Raji (cell line): ENCODE data around the gene LDLRAD4.

Source experiments
- POLR2A ChIP-seq: IDR thresholded peaks from 2 replicates; pipeline ENCODE4 v1.6.1; 2011; ENCODE audit warnings: low read depth, low read length, control low read depth; ENCODE audit not compliant: insufficient read depth

The LDLRAD4 gene

GRCh38 chr18:13526519-13526918 lies 308.0 kb downstream of the LDLRAD4 start:
- no peak for TF ChIP-seq POLR2A

- TF ChIP-seq POLR2A: no peak
Observed at GRCh38 chr18:13527256-13527655, 308.7 kb downstream of the LDLRAD4 start.

- no peak for TF ChIP-seq POLR2A
Observed at GRCh38 chr18:13527730-13528129, 309.2 kb downstream of the LDLRAD4 start.

DNA sequence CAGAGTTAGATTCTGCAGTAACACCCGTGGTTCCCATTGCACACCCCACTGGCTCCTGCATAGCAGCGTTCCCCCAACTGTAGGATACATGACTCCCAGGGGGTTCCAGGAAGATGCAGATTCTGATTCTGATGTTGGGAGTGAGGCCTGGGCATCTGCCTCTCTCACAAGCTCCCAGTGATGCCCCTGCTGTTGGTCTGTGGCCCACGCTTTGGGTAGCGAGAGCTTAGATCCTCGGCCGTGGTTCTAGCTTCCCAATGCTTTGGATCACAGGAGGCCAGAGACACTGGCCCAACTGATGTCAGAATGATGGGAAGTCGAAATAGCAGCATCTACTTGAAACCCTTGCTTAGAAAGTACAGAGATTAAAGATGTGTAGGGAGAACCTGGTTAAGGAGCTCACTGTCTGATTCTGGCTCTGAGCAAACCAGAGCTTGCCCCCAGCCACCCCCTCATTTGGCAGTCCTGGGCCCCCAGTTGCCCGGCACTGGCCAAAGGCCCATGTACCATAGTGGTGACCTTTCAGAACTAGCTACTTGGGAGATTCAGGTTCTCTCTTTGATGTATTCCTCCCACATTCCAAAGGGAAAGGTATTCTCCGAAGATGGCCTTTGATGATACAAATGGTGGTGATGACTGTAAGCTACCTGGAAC lies 310.3 kb downstream of the LDLRAD4 start:
- TF ChIP-seq POLR2A: no peak

- no peak for TF ChIP-seq POLR2A
Observed at GRCh38 chr18:13530033-13530878, 311.7 kb downstream of the LDLRAD4 start.

DNA sequence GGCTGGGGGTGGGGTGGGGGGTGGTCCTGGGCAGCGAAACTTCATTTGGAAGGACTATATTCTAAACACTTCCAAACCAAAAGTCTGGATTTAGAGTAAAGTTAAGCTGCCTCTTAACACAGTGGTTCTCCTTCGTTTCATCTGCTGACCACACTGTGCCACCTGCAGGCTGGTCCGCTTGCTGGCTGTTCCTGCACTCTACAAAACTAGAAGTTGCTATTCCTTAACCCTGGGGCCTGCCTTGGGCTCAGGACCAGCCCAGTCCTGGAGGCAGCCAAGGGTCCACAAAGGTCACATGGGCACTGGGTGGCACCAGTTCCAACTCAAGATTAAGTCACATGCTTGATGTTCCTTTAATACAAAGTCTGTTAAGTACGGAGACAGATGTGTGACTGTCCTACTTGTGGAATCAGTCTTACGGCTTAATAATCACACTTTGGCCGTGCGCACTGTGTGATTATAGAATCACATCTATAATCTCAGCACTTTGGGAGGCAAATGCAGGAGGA lies 312.4 kb downstream of the LDLRAD4 start:
- TF ChIP-seq POLR2A: no peak

GRCh38 chr18:13531681-13532325 lies 313.2 kb downstream of the LDLRAD4 start:
- no peak for TF ChIP-seq POLR2A

DNA sequence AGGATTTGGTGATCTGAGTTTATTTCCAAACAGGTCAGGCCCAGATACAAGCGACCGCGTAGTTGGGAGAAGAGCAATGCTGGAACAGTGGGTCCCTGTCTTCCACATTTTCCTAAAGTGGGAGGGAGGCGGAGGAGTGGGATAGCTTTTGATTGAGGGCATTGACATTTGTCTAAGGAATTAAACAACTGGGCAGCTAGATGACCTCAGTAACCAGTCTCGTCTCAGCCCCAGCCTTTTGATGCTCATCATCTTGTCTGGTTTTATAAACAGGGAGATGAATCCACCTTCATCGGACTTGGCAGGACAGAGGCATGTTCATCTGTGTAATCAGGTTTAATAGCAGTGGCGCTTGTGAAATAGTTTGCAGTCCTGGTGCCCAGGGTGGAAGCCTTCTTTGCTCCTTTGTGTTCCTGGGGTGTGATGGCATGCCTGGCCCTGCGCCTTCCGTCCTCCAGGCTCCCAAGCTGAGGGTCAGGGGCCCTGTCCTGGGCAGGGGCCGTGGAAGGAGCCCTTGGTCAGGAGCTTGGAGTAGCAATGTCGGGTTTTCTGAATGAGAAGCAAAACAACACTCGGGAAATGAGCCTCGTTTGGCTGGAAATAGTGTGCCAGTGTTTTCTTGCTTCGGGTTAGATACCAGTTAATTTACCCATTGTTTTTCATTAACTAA lies 314.0 kb downstream of the LDLRAD4 start:
- TF ChIP-seq POLR2A: no peak

DNA sequence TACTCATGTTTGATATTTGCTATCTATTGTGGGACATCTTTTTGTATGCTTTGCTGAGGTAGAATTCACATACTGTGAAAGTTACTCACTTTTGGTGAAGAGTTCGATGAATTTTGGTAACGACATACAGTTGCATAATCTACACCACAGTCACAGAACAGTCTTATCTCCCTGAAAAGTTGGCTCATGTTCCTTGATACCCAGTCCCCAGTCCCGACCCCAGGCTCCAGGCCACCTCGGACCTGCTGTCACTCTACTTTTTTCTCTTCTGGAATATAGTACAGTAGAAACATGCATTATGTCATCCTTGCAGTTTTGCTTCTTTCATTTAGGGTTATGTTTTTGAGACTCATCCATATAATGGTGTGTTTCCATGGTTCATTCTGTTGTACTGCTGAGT lies 316.1 kb downstream of the LDLRAD4 start:
- TF ChIP-seq POLR2A: no peak

DNA sequence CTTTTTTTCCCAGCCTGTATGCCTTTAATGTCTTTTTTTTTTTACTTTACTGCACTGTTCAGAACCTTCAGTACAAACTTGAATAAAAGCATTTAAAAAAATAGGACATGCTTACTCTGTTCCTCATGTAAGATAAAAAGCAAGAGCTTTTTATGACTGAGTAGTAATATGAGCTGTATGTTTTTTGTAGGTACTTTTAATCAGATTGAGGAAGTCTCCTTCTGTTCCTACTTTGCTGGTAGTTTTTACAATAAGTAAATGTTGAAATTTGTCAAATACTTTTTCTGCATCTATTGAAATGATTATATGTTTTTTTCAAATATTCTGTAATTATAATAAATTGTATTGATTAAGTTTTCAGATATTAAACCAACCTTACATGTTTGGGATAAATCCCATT lies 318.0 kb downstream of the LDLRAD4 start:
- TF ChIP-seq POLR2A: no peak

GRCh38 chr18:13537022-13537780 lies 318.6 kb downstream of the LDLRAD4 start:
- TF ChIP-seq POLR2A: no peak

DNA sequence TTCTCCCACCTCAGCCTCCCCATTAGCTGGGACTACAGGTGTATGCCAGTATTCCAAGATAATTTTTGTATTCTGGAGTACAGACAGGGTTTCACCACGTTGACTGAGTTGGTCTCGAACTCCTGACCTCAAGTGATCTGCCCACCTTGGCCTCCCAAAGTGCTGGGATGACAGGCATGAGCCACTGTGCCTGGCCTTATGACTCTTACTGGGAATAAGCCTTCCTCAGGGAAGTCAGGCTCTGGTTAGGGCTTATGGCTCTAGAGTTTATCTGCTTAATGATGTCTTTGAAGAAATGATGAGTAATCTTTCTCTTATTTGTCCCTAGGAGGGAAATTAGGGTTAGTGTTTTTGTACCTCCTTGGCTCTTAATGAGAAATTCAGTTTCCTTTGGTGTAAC lies 320.1 kb downstream of the LDLRAD4 start:
- TF ChIP-seq POLR2A: no peak

GRCh38 chr18:13539050-13539449 lies 320.5 kb downstream of the LDLRAD4 start:
- no peak for TF ChIP-seq POLR2A

GRCh38 chr18:13539843-13540476 lies 321.4 kb downstream of the LDLRAD4 start:
- no peak for TF ChIP-seq POLR2A
